Nephron (organoid): ENCODE data around the gene GPR183.

Source experiments
- H3K27ac Mint-ChIP-seq, 3 experiments: 2 replicates each; pipeline ENCODE4 v1.8.0; 2020; ENCODE audit warnings: mixed read lengths in 3 of 3, mild to moderate bottlenecking in 2 of 3, moderate library complexity in 1 of 3
- H3K27me3 Mint-ChIP-seq: 2 replicates; pipeline ENCODE4 v1.8.0; 2021; ENCODE audit warnings: low read depth, mild to moderate bottlenecking, moderate library complexity, mixed read lengths
- H3K36me3 Mint-ChIP-seq: 2 replicates; pipeline ENCODE4 v1.8.0; 2020; ENCODE audit warnings: low read depth, mixed read lengths
- H3K4me1 Mint-ChIP-seq: 2 replicates; pipeline ENCODE4 v1.8.0; 2020; ENCODE audit warnings: mixed read lengths
- H3K4me3 Mint-ChIP-seq, 3 experiments: 2 replicates each; pipeline ENCODE4 v1.8.0; 2020; ENCODE audit warnings: mild to moderate bottlenecking in 3 of 3, mixed read lengths in 3 of 3, moderate library complexity in 2 of 3
- H3K9me3 Mint-ChIP-seq: 2 replicates; pipeline ENCODE4 v1.8.0; 2020; ENCODE audit warnings: mixed read lengths
- CTCF ChIP-seq, 3 experiments: fragments of 200-600 bp; sonication (generic); IDR thresholded peaks; one replicate each; pipeline ENCODE4 v1.5.0; 2021; ENCODE audit warnings: antibody characterized with exemption in 3 of 3; ENCODE audit not compliant: unreplicated experiment in 3 of 3

Gene GPR183

DNA sequence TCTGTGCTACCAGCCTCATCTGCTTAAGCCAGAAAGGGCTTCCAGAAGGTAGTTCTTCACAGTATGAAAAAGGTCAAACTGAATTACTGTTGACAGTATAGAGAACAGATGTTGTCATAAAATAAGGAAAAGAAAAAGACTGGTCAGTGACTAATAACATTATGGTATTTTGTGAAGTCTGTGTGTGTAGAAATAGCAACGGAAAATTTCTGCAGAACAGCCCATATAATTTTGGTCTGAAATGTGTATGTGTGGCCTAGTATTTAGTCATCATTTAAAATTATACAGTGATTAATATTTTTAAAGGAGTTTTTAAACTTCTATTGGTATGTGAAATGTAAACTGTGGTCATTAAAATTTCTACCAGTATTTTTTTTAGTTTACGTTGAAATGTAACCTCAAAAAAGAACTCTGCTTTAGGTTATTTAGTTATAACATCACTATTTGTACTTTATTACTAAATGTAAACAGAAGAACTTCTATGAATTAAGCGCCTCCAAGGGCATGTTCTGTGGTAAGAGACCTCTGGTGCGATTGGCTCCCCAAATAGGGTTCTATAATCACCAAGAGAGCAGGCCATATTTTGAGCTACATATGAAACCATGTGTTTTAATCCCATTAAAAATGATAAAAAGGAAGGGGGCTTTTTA, 3.3 kb upstream of the GPR183 start:
- peak overlapping the region in 2 of 3 experiments; percentile 10 to 29 for H3K27ac Mint-ChIP-seq
- H3K36me3 Mint-ChIP-seq = peaks cover 34% of the 10 kb centered on the region
- no peak for TF ChIP-seq CTCF (IDR thresholded peaks at IDR 0.05; ENCODE audit: unreplicated experiment in 3 of 3)
- H3K4me3 Mint-ChIP-seq = no peak overlapping the region
- H3K27me3 Mint-ChIP-seq = peaks cover 3% of the 10 kb centered on the region
- H3K9me3 Mint-ChIP-seq = no peaks in the 10 kb centered on the region
- H3K4me1 Mint-ChIP-seq = peaks cover 54% of the 10 kb centered on the region

GRCh38 chr13:99308471-99309087, 1.4 kb upstream of the GPR183 start:
- Mint-ChIP-seq H3K36me3 (peaks cover 22% of the 10 kb centered on the region), H3K27me3 (peaks cover 3% of the 10 kb centered on the region), H3K4me3 (no peak overlapping the region), H3K9me3 (no peaks in the 10 kb centered on the region), H3K27ac (peak overlapping the region in 1 of 3 experiments; percentile 43), H3K4me1 (peaks cover 47% of the 10 kb centered on the region)
- TF ChIP-seq CTCF (IDR thresholded peaks at IDR 0.05; ENCODE audit: unreplicated experiment in 3 of 3) = no peak

DNA sequence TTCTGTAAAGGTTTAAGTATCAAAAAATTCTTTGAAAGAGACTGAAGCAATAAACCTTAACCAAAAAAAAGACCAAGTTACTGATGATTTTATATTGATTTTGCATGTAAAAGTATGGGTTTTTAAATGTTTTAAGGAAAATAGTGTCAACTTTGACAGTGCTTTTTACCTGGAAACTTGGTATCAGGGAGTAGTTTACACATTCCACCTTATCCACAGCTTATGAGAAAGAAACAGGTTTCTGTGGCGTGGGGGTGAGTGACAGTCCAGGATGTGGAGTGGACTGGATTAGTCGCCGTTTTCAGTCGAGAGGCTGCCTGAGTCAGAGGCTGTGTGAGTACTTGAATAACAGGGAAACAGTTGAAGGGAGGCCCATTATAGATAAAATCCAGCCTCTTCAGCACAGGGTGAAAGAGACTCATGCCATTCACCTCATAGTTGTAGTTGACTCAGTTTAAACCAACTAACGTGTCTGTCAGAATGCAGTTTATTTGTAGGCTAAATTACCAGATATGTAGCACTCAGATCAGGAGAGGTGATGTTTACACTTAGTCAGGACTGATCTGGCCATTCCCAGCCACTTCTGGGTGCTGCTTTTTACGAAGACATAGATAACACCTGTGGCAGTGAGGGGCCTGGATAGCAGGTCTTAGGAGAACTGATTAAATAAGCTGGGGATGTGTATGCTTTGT, 595 bp upstream of the GPR183 start:
- no peak for TF ChIP-seq CTCF (IDR thresholded peaks at IDR 0.05; ENCODE audit: unreplicated experiment in 3 of 3)
- peaks cover 17% of the 10 kb centered on the region for H3K36me3 Mint-ChIP-seq

GRCh38 chr13:99305566-99305965, 1.6 kb downstream of the GPR183 start:
- Mint-ChIP-seq H3K4me1 (peaks cover 31% of the 10 kb centered on the region), H3K27ac (no peak overlapping the region), H3K4me3 (no peak overlapping the region), H3K27me3 (peaks cover 3% of the 10 kb centered on the region), H3K36me3 (peaks cover 13% of the 10 kb centered on the region), H3K9me3 (no peaks in the 10 kb centered on the region)
- TF ChIP-seq CTCF (IDR thresholded peaks at IDR 0.05; ENCODE audit: unreplicated experiment in 3 of 3) = no peak

More for the DNA sequence above, 595 bp upstream of the GPR183 start:
- Mint-ChIP-seq H3K9me3 (no peaks in the 10 kb centered on the region), H3K27me3 (peaks cover 3% of the 10 kb centered on the region), H3K27ac (peak overlapping the region in 1 of 3 experiments; percentile 45), H3K4me3 (no peak overlapping the region), H3K4me1 (peaks cover 47% of the 10 kb centered on the region)

DNA sequence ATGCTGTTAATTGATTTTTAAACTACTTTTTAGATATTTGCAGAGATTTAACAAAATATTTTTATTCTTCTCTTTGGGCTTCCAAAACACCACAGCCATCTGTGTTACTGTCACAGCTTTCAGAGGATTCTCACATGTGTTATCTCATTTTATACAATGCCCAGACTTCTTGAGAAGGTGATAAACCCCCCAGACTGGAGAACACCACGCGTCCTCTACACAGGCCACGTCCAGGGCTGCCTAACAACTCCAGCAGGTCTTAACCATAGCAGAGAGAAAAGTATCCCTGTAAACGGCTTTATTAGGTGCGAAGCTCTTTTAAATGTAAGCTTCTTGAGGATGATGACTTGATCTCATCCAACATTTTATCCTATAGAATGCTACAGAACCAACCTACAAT, 2.0 kb downstream of the GPR183 start:
- Mint-ChIP-seq H3K4me1 (peaks cover 28% of the 10 kb centered on the region), H3K27me3 (peaks cover 3% of the 10 kb centered on the region), H3K9me3 (no peaks in the 10 kb centered on the region), H3K4me3 (no peak overlapping the region), H3K36me3 (peaks cover 13% of the 10 kb centered on the region), H3K27ac (no peak overlapping the region)
- no peak for TF ChIP-seq CTCF (IDR thresholded peaks at IDR 0.05; ENCODE audit: unreplicated experiment in 3 of 3)
